H1 (cell line): Measurements from ENCODE around the gene SMDT1. TPM values are rescaled to one million over a fixed set of nuclear protein-coding genes. Genes with fewer than 3 reads are reported as not detected.

Experiments used
- ATF3 ChIP-seq: IDR thresholded peaks from 2 replicates; pipeline ENCODE4 v1.6.1; 2011; ENCODE audit warnings: low read depth, mild to moderate bottlenecking, low read length; ENCODE audit not compliant: insufficient read depth
- BCL11A ChIP-seq, 2 experiments: IDR thresholded peaks; one replicate each; pipeline ENCODE4 v1.6.1; 2011; ENCODE audit warnings: low read depth in 2 of 2, low read length in 2 of 2, mild to moderate bottlenecking in 2 of 2
- CBX8 ChIP-seq: fragments of 300-800, 300-1000 bp; sonication (generic); IDR thresholded peaks from 2 replicates; pipeline ENCODE4 v1.7.1; 2016; ENCODE audit warnings: low read depth, low read length, borderline replicate concordance
- CHD2 ChIP-seq: IDR thresholded peaks from 2 replicates; pipeline ENCODE4 v1.6.1; 2012; ENCODE audit warnings: low read length, improper control_type of control experiment
- CREB1 ChIP-seq: IDR thresholded peaks from 2 replicates; pipeline ENCODE4 v1.6.1; 2012; ENCODE audit warnings: inconsistent platforms
- E2F6 ChIP-seq: IDR thresholded peaks from 2 replicates; pipeline ENCODE4 v1.6.1; 2012; ENCODE audit warnings: inconsistent platforms
- FOSL1 ChIP-seq: IDR thresholded peaks from 2 replicates; pipeline ENCODE4 v1.6.1; 2011; ENCODE audit warnings: mild to moderate bottlenecking, low read depth, low read length, moderate library complexity; ENCODE audit not compliant: insufficient read depth
- HDAC6 ChIP-seq: IDR thresholded peaks from one replicate; pipeline ENCODE4 v1.7.1; 2012; ENCODE audit warnings: low read depth, mild to moderate bottlenecking, inconsistent platforms, low read length, moderate library complexity
- KDM1A ChIP-seq: fragments of 200-600, 300-600 bp; sonication (generic); IDR thresholded peaks from 2 replicates; pipeline ENCODE4 v1.7.1; 2016; ENCODE audit warnings: mild to moderate bottlenecking, low read length, borderline replicate concordance
- KDM4A ChIP-seq: IDR thresholded peaks from one replicate; pipeline ENCODE4 v1.7.1; 2012; ENCODE audit warnings: low read depth, mild to moderate bottlenecking, moderate library complexity, low read length, inconsistent platforms; ENCODE audit not compliant: severe bottlenecking
- KDM5A ChIP-seq: fragments of 200-600 bp; IDR thresholded peaks from 2 replicates; pipeline ENCODE4 v1.7.1; 2012; ENCODE audit warnings: mild to moderate bottlenecking, low read length, inconsistent platforms, mixed read lengths
- MAX ChIP-seq: IDR thresholded peaks from 2 replicates; pipeline ENCODE4 v1.6.1; 2012; ENCODE audit warnings: inconsistent platforms
- NANOG ChIP-seq: IDR thresholded peaks from 2 replicates; pipeline ENCODE4 v1.6.1; 2011; ENCODE audit warnings: low read length, low read depth, mild to moderate bottlenecking, inconsistent platforms; ENCODE audit not compliant: insufficient read depth, poor library complexity, severe bottlenecking
- POLR2AphosphoS5 ChIP-seq: IDR thresholded peaks from 2 replicates; pipeline ENCODE4 v1.6.1; 2011; ENCODE audit warnings: low read depth, low read length
- RAD21 ChIP-seq, 2 experiments: IDR thresholded peaks in 1 of 2; conservative IDR thresholded peaks in 1 of 2; 2 replicates each; pipeline ENCODE4 v1.6.1; 2011; ENCODE audit warnings: low read depth in 2 of 2, low read length in 2 of 2, improper control_type of control experiment in 1 of 2, inconsistent platforms in 1 of 2, mild to moderate bottlenecking in 1 of 2, moderate library complexity in 1 of 2
- RBBP5 ChIP-seq: IDR thresholded peaks from 2 replicates; pipeline ENCODE4 v1.7.1; 2012; ENCODE audit warnings: low read depth, mild to moderate bottlenecking, inconsistent platforms, low read length, moderate library complexity, borderline replicate concordance
- SP2 ChIP-seq: IDR thresholded peaks from 2 replicates; pipeline ENCODE4 v1.6.1; 2012; ENCODE audit warnings: mild to moderate bottlenecking, low read length, inconsistent platforms
- TAF7 ChIP-seq: optimal IDR thresholded peaks from 2 replicates; pipeline ENCODE3; 2011; ENCODE audit warnings: low read depth, mild to moderate bottlenecking, inconsistent platforms, low read length, moderate library complexity, borderline replicate concordance
- TCF12 ChIP-seq: IDR thresholded peaks from 2 replicates; pipeline ENCODE4 v1.6.1; 2011; ENCODE audit warnings: low read depth, mild to moderate bottlenecking, low read length
- TEAD4 ChIP-seq: IDR thresholded peaks from 2 replicates; pipeline ENCODE4 v1.6.1; 2012; ENCODE audit warnings: low read depth, low read length, inconsistent platforms, mixed read lengths
- USF2 ChIP-seq: IDR thresholded peaks from 2 replicates; pipeline ENCODE4 v1.6.1; 2011; ENCODE audit warnings: low read length, improper control_type of control experiment
- polyA plus RNA-seq, 7 experiments: library from polyadenylated mRNA; depleted of rRNA in 3 of 7; stranded (reverse) in 5 of 7; unstranded in 2 of 7; fragments of >200 nt in 5 of 7; fragments of 200-250 nt in 2 of 7; gene quantifications; 1 replicate in 5 of 7; 2 replicates in 1 of 7; 4 replicates in 1 of 7; pipeline versions ENCODE4 v1.2.1 to v1.2.3, GENCODE V29; 2011 to 2013; ENCODE audit warnings: missing spikeins in 2 of 7, mixed read lengths in 2 of 7
- total RNA-seq: library from RNA; stranded (reverse); fragmentation: NEBNext Ultra II Directional; extraction: Animal tissue kit (Norgen Biotek cat#: 25700); gene quantifications from 2 replicates; pipeline ENCODE4 v1.2.1, GENCODE V29; 2021

The SMDT1 gene
- total and polyA plus RNA-seq, 2 of the 8 experiments (the other 6 are each of a cell fraction or from before 2014, with no cell fraction given) = 34.9 to 35.6 TPM

GRCh38 chr22:42090596-42091454 is 11.3 kb downstream of the SMDT1 start, which contains the start of gene NDUFA6 (continued):
- TF ChIP-seq USF2 (no peak), BCL11A (IDR thresholded peaks at IDR 0.05; ENCODE audit: low read depth in 2 of 2, low read length in 2 of 2) (no peak), KDM4A (peak; percentile 35), E2F6 (peak; percentile 58; the same call in 1 of the 2 replicates), TAF7 (peak; percentile 63), KDM5A (no peak), FOSL1 (no peak), RAD21 (IDR thresholded peaks at IDR 0.05 in 1 of 2, conservative IDR thresholded peaks at IDR 0.05 in 1 of 2; ENCODE audit: low read depth in 2 of 2, low read length in 2 of 2) (peak; percentile 69 to 76), TCF12 (peak; percentile 68; the same call in 1 of the 2 replicates), SP2 (no peak), CREB1 (no peak; the same call in 1 of the 2 replicates), MAX (peak; percentile 79), TEAD4 (no peak), RBBP5 (peak; percentile 84), NANOG (peak; percentile 10), ATF3 (peak; percentile 46; the same call in 1 of the 2 replicates), POLR2AphosphoS5 (peak; percentile 82), KDM1A (no peak), CBX8 (no peak), HDAC6 (no peak), CHD2 (peak; percentile 61; the same call in 1 of the 2 replicates)
